ENCODE measurements around the gene ZNF41. TPM values are rescaled to one million over a fixed set of nuclear protein-coding genes. Genes with fewer than 3 reads are reported as not detected.

The ZNF41 gene
- total and polyA plus RNA-seq, 2 of the 8 experiments (the other 6 are each of a cell fraction or from before 2014, with no cell fraction given) = 1.8 to 5.3 TPM

DNA sequence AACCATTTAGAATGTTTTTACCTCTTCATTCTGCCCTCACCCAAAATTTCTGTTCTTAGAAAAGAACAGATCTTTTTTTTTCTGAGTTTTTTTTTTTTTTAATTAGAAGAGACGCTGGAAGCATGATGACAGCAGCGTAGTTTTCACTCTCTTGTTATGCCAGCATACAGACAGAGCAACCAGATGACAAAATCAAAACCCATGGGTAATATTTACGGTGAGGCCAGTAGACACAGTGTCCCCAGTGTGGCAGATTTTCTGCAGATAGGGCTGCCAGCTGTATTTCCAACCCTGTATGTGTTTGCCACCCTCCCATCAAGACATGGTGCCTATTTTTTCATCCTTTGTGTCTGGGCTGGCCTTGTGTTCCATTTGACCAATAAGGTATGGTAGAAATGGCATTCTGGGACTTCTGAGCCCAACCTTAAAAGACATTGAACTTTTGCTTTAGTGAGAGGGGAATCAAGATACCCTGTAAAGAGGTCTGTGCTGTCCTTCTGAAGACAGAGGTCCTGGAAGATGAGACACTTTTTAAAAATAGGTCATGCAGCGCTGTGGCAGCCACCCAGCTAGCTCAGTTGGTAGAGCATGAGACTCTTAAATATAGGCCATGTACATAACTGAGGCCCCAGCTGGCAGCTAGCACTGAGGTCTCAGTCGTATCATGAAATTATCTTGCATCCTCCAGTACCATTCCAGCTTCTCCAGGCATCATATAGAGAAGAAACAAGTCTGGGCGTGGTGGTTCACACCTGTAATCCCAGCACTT, 6.7 kb upstream of the ZNF41 start (continued):
- no peak for TF ChIP-seq CTBP2 (IDR thresholded peaks at IDR 0.05; ENCODE audit: borderline replicate concordance, insufficient read depth, insufficient read length, low read length)
- TF ChIP-seq ZNF274 (IDR thresholded peaks at IDR 0.05; ENCODE audit: borderline replicate concordance, extremely low read depth, low read length) = no peak
- TF ChIP-seq RNF2 (IDR thresholded peaks at IDR 0.05; ENCODE audit: borderline replicate concordance, low read depth, low read length, missing control alignments, poor library complexity, severe bottlenecking) = no peak
- no peak for TF ChIP-seq HDAC6 (IDR thresholded peaks at IDR 0.05; ENCODE audit: low read depth, low read length)

Measured in H1 (cell line).